Neural crest cell (in vitro differentiated cells): ENCODE results near the gene PAK5. TPM values are rescaled to one million over a fixed set of nuclear protein-coding genes. Genes with fewer than 3 reads are reported as not detected.

Experiments used
- DNase-seq: peaks from one replicate; pipeline ENCODE4 v3.0.0; 2021; ENCODE audit warnings: low read depth, mixed read lengths, low spot score
- H3K27ac Mint-ChIP-seq: one replicate; pipeline ENCODE4 v1.8.0; 2021; ENCODE audit warnings: mild to moderate bottlenecking, mixed read lengths; ENCODE audit not compliant: unreplicated experiment
- H3K27me3 Mint-ChIP-seq: 2 replicates; pipeline ENCODE4 v1.8.0; 2021; ENCODE audit warnings: low read depth, mild to moderate bottlenecking, mixed read lengths
- H3K36me3 Mint-ChIP-seq: 2 replicates; pipeline ENCODE4 v1.8.0; 2021; ENCODE audit warnings: low read depth, mild to moderate bottlenecking, mixed read lengths
- H3K4me1 Mint-ChIP-seq: 2 replicates; pipeline ENCODE4 v1.8.0; 2021; ENCODE audit warnings: mixed read lengths
- H3K4me3 Mint-ChIP-seq: one replicate; pipeline ENCODE4 v1.8.0; 2021; ENCODE audit warnings: mild to moderate bottlenecking, mixed read lengths
- H3K9me3 Mint-ChIP-seq: 2 replicates; pipeline ENCODE4 v1.8.0; 2021; ENCODE audit warnings: mixed read lengths
- total RNA-seq: library from RNA; stranded (reverse); gene quantifications from 2 replicates; pipeline ENCODE4 v1.2.1, GENCODE V29; 2021
- TF ChIP-seq, protein P1 (sequence below): fragments of 200-600 bp; sonication (generic); conservative IDR thresholded peaks from 2 replicates; pipeline ENCODE4 v1.5.0; 2021; ENCODE audit warnings: antibody characterized with exemption, mild to moderate bottlenecking

PAK5 gene
- total RNA-seq, 1 donor from 2014 or later, result 1.8 TPM

GRCh38 chr20:9490631-9491030 lies 348.2 kb downstream of the PAK5 start:
- no peaks in the 10 kb centered on the region for H3K36me3 Mint-ChIP-seq
- no peak overlapping the region for H3K4me3 Mint-ChIP-seq
- H3K27me3 Mint-ChIP-seq, result no peaks in the 10 kb centered on the region
- TF ChIP-seq, protein P1, sequence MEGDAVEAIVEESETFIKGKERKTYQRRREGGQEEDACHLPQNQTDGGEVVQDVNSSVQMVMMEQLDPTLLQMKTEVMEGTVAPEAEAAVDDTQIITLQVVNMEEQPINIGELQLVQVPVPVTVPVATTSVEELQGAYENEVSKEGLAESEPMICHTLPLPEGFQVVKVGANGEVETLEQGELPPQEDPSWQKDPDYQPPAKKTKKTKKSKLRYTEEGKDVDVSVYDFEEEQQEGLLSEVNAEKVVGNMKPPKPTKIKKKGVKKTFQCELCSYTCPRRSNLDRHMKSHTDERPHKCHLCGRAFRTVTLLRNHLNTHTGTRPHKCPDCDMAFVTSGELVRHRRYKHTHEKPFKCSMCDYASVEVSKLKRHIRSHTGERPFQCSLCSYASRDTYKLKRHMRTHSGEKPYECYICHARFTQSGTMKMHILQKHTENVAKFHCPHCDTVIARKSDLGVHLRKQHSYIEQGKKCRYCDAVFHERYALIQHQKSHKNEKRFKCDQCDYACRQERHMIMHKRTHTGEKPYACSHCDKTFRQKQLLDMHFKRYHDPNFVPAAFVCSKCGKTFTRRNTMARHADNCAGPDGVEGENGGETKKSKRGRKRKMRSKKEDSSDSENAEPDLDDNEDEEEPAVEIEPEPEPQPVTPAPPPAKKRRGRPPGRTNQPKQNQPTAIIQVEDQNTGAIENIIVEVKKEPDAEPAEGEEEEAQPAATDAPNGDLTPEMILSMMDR, result no peak
- peaks cover 4% of the 10 kb centered on the region for H3K4me1 Mint-ChIP-seq
- H3K9me3 Mint-ChIP-seq, result peaks cover 12% of the 10 kb centered on the region
- H3K27ac Mint-ChIP-seq, result no peak overlapping the region
- DNase-seq, result no peak

DNA sequence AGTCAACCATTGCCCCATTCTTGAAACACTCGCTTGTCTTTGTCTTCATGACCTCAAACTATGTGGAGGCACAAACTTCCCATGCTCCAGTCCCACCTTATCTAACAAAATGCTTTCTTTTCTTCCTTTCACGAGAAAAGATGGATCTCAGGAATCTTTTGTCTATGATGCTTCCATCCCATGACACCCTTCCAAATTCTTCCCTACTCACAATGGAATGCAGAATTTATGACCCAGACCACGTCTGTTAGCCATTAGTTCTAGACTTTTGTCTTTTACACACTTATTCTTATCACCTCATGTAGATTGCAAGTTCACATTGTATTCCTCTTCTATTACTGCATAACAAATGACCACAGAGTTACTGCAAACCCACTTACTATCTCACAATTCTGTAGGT lies 348.7 kb downstream of the PAK5 start:
- Mint-ChIP-seq H3K4me1 (peaks cover 4% of the 10 kb centered on the region), H3K27ac (no peak overlapping the region), H3K4me3 (no peak overlapping the region), H3K27me3 (no peaks in the 10 kb centered on the region), H3K36me3 (no peaks in the 10 kb centered on the region), H3K9me3 (peaks cover 9% of the 10 kb centered on the region)
- TF ChIP-seq, protein P1, result no peak
- DNase-seq, result no peak

DNA sequence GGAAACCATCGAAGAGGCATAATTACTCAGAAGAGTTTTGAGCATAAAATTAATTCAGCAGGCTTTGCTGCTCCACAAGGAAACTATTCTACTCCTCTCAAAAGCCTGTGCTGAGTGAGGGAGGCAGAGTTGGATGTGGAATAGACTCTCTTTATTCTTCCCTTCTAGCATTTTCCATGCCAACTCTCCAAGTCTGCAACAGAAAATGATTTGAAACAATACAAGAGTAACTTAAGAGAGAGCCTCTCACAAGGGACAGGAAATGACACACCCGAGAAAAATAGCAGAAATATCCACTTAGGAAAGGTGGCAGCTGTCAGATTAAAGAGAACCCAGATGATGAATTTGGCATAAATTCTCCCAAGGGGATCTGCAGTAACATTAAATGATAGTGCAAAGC lies 350.8 kb downstream of the PAK5 start:
- Mint-ChIP-seq H3K27ac (no peak overlapping the region), H3K4me1 (peaks cover 8% of the 10 kb centered on the region), H3K27me3 (no peaks in the 10 kb centered on the region), H3K36me3 (peaks cover 3% of the 10 kb centered on the region), H3K4me3 (no peak overlapping the region), H3K9me3 (peaks cover 3% of the 10 kb centered on the region)
- TF ChIP-seq, protein P1, result no peak
- DNase-seq, result no peak

Other genes starting within 250 kb of the PAK5 start
- gene ANKEF1, start 195.9 kb upstream of the PAK5 start, total RNA-seq, result 3.7 and 3.8 TPM in 2 replicates